ENCODE measurements around the gene LMOD3.
A peak's percentile ranks its signal among the peaks of the same experiment; 100 is the strongest.

Gene LMOD3

GRCh38 chr3:69091389-69092029, 30.9 kb downstream of the LMOD3 start:
- DNase-seq (ENCODE audit: low spot score) = no peak

GRCh38 chr3:69090021-69090420, 32.4 kb downstream of the LMOD3 start:
- DNase-seq (ENCODE audit: low spot score) = no peak

- no peak for DNase-seq (ENCODE audit: low spot score)
Measured at GRCh38 chr3:69088063-69088462, 34.3 kb downstream of the LMOD3 start.

- DNase-seq (ENCODE audit: low spot score) = no peak
Measured at GRCh38 chr3:69087030-69087791, 35.2 kb downstream of the LMOD3 start.

- DNase-seq (ENCODE audit: low spot score) = peak; percentile 79
Measured at GRCh38 chr3:69085833-69086722, 36.3 kb downstream of the LMOD3 start.

- DNase-seq (ENCODE audit: low spot score) = peak; percentile 20
Measured at GRCh38 chr3:69085168-69085832, 37.1 kb downstream of the LMOD3 start.

- peak; percentile 92 for DNase-seq (ENCODE audit: low spot score)
Measured at GRCh38 chr3:69084326-69085167, 37.8 kb downstream of the LMOD3 start, which contains the start of gene ARL6IP5. TSS of gene ARL6IP5 (plus strand) at chr3:69084937. CDS start at chr3:69085048, 111 bp downstream.

GRCh38 chr3:69082805-69083204, 39.6 kb downstream of the LMOD3 start:
- DNase-seq (ENCODE audit: low spot score) = peak; percentile 71

- no peak for DNase-seq (ENCODE audit: low spot score)
Measured at GRCh38 chr3:69082361-69082760, 40.0 kb downstream of the LMOD3 start.

GRCh38 chr3:69081583-69082262, 40.7 kb downstream of the LMOD3 start:
- no peak for DNase-seq (ENCODE audit: low spot score)

GRCh38 chr3:69080233-69080920, 42.0 kb downstream of the LMOD3 start, which contains the start of gene UBA3:
TSS of gene UBA3 (minus strand) at chr3:69080365. CDS start at chr3:69080353, 12 bp downstream.
- peak; percentile 92 for DNase-seq (ENCODE audit: low spot score)

- DNase-seq (ENCODE audit: low spot score) = no peak
Measured at GRCh38 chr3:69079269-69080159, 42.9 kb downstream of the LMOD3 start.

GRCh38 chr3:69072928-69073327, 49.5 kb downstream of the LMOD3 start:
- no peak for DNase-seq (ENCODE audit: low spot score)

GRCh38 chr3:69066121-69066520, 56.3 kb downstream of the LMOD3 start:
- no peak for DNase-seq (ENCODE audit: low spot score)

GRCh38 chr3:69065318-69065964, 57.0 kb downstream of the LMOD3 start:
- peak; percentile 41 for DNase-seq (ENCODE audit: low spot score)

- DNase-seq (ENCODE audit: low spot score) = peak; percentile 9
Measured at GRCh38 chr3:69063636-69064035, 58.8 kb downstream of the LMOD3 start.

- DNase-seq (ENCODE audit: low spot score) = no peak
Measured at GRCh38 chr3:69059688-69060087, 62.7 kb downstream of the LMOD3 start.

GRCh38 chr3:69058947-69059224, 63.5 kb downstream of the LMOD3 start:
- no peak for DNase-seq (ENCODE audit: low spot score)
